ENCODE data around the gene UXT.

- TF ChIP-seq CTCF (IDR thresholded peaks at IDR 0.05) (no peak), POLR2A (IDR thresholded peaks at IDR 0.05) (no peak), POLR2AphosphoS5 (IDR thresholded peaks at IDR 0.05) (no peak)
Measured at GRCh38 chrX:47614618-47615017, 44.4 kb downstream of the UXT start.
